Measurements from ENCODE around the gene MCEMP1.

GRCh38 chr19:7703332-7703731 is 26.4 kb downstream of the MCEMP1 start:
- TF ChIP-seq CTCF (IDR thresholded peaks at IDR 0.05): no peak
- no peak for TF ChIP-seq POLR2A (IDR thresholded peaks at IDR 0.05)
